H1 (cell line): ENCODE data around the gene MAP6D1. TPM values are rescaled to one million over a fixed set of nuclear protein-coding genes. Genes with fewer than 3 reads are reported as not detected.

Source experiments
- CTCF ChIA-PET: fragments of 300-600 bp; sonication (Branson Sonifier 250); formaldehyde crosslinking; loops from one replicate; lab custom pipeline; 2021; ENCODE audit not compliant: partially characterized antibody; lab: Charles Lee
- POLR2A ChIA-PET: fragments of 300-600 bp; sonication (Branson Sonifier 250); formaldehyde crosslinking; loops from one replicate; lab custom pipeline; 2021; ENCODE audit warnings: inconsistent platforms; ENCODE audit not compliant: partially characterized antibody; lab: Charles Lee
- DNase-seq, 2 experiments: peaks; one replicate each; pipeline versions ENCODE4 v3.0.0 to v3.0.0-alpha.2; 2010 to 2022; ENCODE audit warnings: low spot score in 2 of 2, low read depth in 1 of 2, mixed read lengths in 1 of 2
- FAIRE-seq: peaks from 2 replicates; lab custom pipeline; 2011; peaks lifted over from hg19 to GRCh38; lab: Jason Lieb, UNC
- H2AFZ ChIP-seq: 2 replicates; pipeline ENCODE4 v1.8.1; 2012; ENCODE audit warnings: low read length, inconsistent platforms
- H2AK5ac ChIP-seq: 2 replicates; pipeline ENCODE4 v1.6.1; 2013; ENCODE audit warnings: low read depth, low read length
- H2BK120ac ChIP-seq: replicated peaks from 2 replicates; pipeline ENCODE3; 2013; ENCODE audit warnings: low read depth, low read length, inconsistent platforms
- H2BK12ac ChIP-seq: 2 replicates; pipeline ENCODE4 v1.6.1; 2013; ENCODE audit warnings: low read depth, low read length
- H2BK15ac ChIP-seq: 2 replicates; pipeline ENCODE4 v1.6.1; 2013; ENCODE audit warnings: low read length
- H2BK20ac ChIP-seq: 2 replicates; pipeline ENCODE4 v1.6.1; 2013; ENCODE audit warnings: low read length
- H2BK5ac ChIP-seq: 2 replicates; pipeline ENCODE4 v1.6.1; 2013; ENCODE audit warnings: low read depth, low read length
- H3K14ac ChIP-seq: 2 replicates; pipeline ENCODE4 v1.6.1; 2013; ENCODE audit warnings: inconsistent platforms; ENCODE audit not compliant: insufficient read length
- H3K18ac ChIP-seq: 2 replicates; pipeline ENCODE4 v1.6.1; 2013; ENCODE audit warnings: low read length; ENCODE audit errors: extremely low read depth
- H3K23ac ChIP-seq: 2 replicates; pipeline ENCODE4 v1.6.1; 2013; ENCODE audit warnings: inconsistent platforms; ENCODE audit not compliant: insufficient read length
- H3K23me2 ChIP-seq: 2 replicates; pipeline ENCODE4 v1.6.1; 2013; ENCODE audit warnings: low read depth, low read length
- H3K27ac ChIP-seq: 2 replicates; pipeline ENCODE4 v1.6.1; 2011; ENCODE audit warnings: low read depth, low read length, inconsistent platforms
- H3K27me3 ChIP-seq, 4 experiments: replicated peaks in 1 of 4; 1 replicate in 1 of 4; 2 replicates in 3 of 4; pipeline versions ENCODE4 v1.6.1 to v1.8.1; 2011 to 2013; ENCODE audit warnings: low read length in 3 of 4, mild to moderate bottlenecking in 3 of 4, inconsistent platforms in 2 of 4, mixed read lengths in 2 of 4, moderate library complexity in 1 of 4; ENCODE audit not compliant: control insufficient read depth in 3 of 4, insufficient read depth in 3 of 4; ENCODE audit errors: extremely low read depth in 1 of 4
- H3K36me3 ChIP-seq, 4 experiments: 2 replicates each; pipeline versions ENCODE4 v1.6.1 to v1.8.1; 2011 to 2013; ENCODE audit warnings: mild to moderate bottlenecking in 4 of 4, low read length in 3 of 4, moderate library complexity in 2 of 4, control low read depth in 1 of 4, inconsistent platforms in 1 of 4; ENCODE audit not compliant: insufficient read depth in 4 of 4, control insufficient read depth in 2 of 4
- H3K4ac ChIP-seq: replicated peaks from 2 replicates; pipeline ENCODE3; 2013; ENCODE audit warnings: low read length, low read depth, mixed read lengths, inconsistent platforms; ENCODE audit not compliant: insufficient read length
- H3K4me1 ChIP-seq, 4 experiments: replicated peaks in 1 of 4; 1 replicate in 1 of 4; 2 replicates in 3 of 4; pipeline versions ENCODE4 v1.6.1 to v1.8.1; 2011 to 2013; ENCODE audit warnings: low read length in 3 of 4, inconsistent platforms in 2 of 4, mixed read lengths in 1 of 4; ENCODE audit not compliant: insufficient read depth in 4 of 4, control insufficient read depth in 3 of 4
- H3K4me2 ChIP-seq, 2 experiments: 2 replicates each; pipeline versions ENCODE4 v1.6.1 to v1.8.1; 2011 to 2013; ENCODE audit warnings: low read depth in 2 of 2, low read length in 2 of 2, control low read depth in 1 of 2, inconsistent platforms in 1 of 2, mild to moderate bottlenecking in 1 of 2; ENCODE audit not compliant: insufficient read depth in 1 of 2
- H3K4me3 ChIP-seq, 4 experiments: fragments of 200-600, 300-600 bp in 1 of 4; sonication (generic), shearing (Covaris generic), sonication (Bioruptor Twin) in 1 of 4; 2 replicates each; pipeline versions ENCODE4 v1.5.1 to v1.8.1; 2011 to 2016; ENCODE audit warnings: low read length in 4 of 4, low read depth in 3 of 4, control low read depth in 2 of 4, inconsistent platforms in 2 of 4, mild to moderate bottlenecking in 2 of 4, mixed read lengths in 1 of 4, moderate library complexity in 1 of 4; ENCODE audit not compliant: insufficient read depth in 2 of 4; ENCODE audit errors: extremely low read depth in 1 of 4
- H3K56ac ChIP-seq: replicated peaks from 2 replicates; pipeline ENCODE3; 2013; ENCODE audit warnings: low read depth, mild to moderate bottlenecking, mixed read lengths, low read length, inconsistent platforms; ENCODE audit not compliant: insufficient read length
- H3K79me1 ChIP-seq: 2 replicates; pipeline ENCODE4 v1.6.1; 2013; ENCODE audit warnings: low read depth, low read length, control low read depth
- H3K79me2 ChIP-seq, 2 experiments: 2 replicates each; pipeline versions ENCODE4 v1.6.1 to v1.8.1; 2012 to 2013; ENCODE audit warnings: low read length in 2 of 2, mild to moderate bottlenecking in 2 of 2, inconsistent platforms in 1 of 2; ENCODE audit not compliant: insufficient read depth in 2 of 2, control insufficient read depth in 1 of 2
- H3K9ac ChIP-seq, 4 experiments: replicated peaks in 1 of 4; 1 replicate in 1 of 4; 2 replicates in 3 of 4; pipeline versions ENCODE4 v1.6.1 to v1.8.1; 2011 to 2013; ENCODE audit warnings: low read depth in 3 of 4, low read length in 3 of 4, control low read depth in 2 of 4, mild to moderate bottlenecking in 2 of 4, moderate library complexity in 2 of 4, inconsistent platforms in 1 of 4; ENCODE audit errors: extremely low read depth in 1 of 4
- H3K9me3 ChIP-seq, 2 experiments: 2 replicates each; pipeline versions ENCODE4 v1.6.1 to v1.8.1; 2012 to 2013; ENCODE audit warnings: mild to moderate bottlenecking in 2 of 2, moderate library complexity in 2 of 2, control low read depth in 1 of 2, inconsistent platforms in 1 of 2, low read depth in 1 of 2, low read length in 1 of 2, mixed read lengths in 1 of 2; ENCODE audit not compliant: insufficient read depth in 2 of 2
- H4K20me1 ChIP-seq, 2 experiments: replicated peaks in 1 of 2; 2 replicates each; pipeline versions ENCODE3 to v1.8.1; 2011 to 2013; ENCODE audit warnings: inconsistent platforms in 2 of 2, low read length in 2 of 2, mild to moderate bottlenecking in 1 of 2; ENCODE audit not compliant: insufficient read depth in 2 of 2, control insufficient read depth in 1 of 2
- H4K5ac ChIP-seq: 2 replicates; pipeline ENCODE4 v1.6.1; 2013; ENCODE audit warnings: low read length, low read depth, mixed read lengths, inconsistent platforms; ENCODE audit not compliant: insufficient read length
- H4K8ac ChIP-seq: 2 replicates; pipeline ENCODE4 v1.8.0; 2013; ENCODE audit warnings: mild to moderate bottlenecking, moderate library complexity, low read length, inconsistent platforms; ENCODE audit not compliant: insufficient read depth; ENCODE audit errors: extremely low read depth
- H4K91ac ChIP-seq: replicated peaks from 2 replicates; pipeline ENCODE3; 2013; ENCODE audit warnings: low read length, mixed read lengths, inconsistent platforms; ENCODE audit not compliant: insufficient read length
- BCL11A ChIP-seq, 2 experiments: IDR thresholded peaks; one replicate each; pipeline ENCODE4 v1.6.1; 2011; ENCODE audit warnings: low read depth in 2 of 2, low read length in 2 of 2, mild to moderate bottlenecking in 2 of 2
- CHD2 ChIP-seq: IDR thresholded peaks from 2 replicates; pipeline ENCODE4 v1.6.1; 2012; ENCODE audit warnings: low read length, improper control_type of control experiment
- CREB1 ChIP-seq: IDR thresholded peaks from 2 replicates; pipeline ENCODE4 v1.6.1; 2012; ENCODE audit warnings: inconsistent platforms
- JUND ChIP-seq: IDR thresholded peaks from 2 replicates; pipeline ENCODE4 v1.6.1; 2011; ENCODE audit warnings: mild to moderate bottlenecking, improper control_type of control experiment, low read length
- KDM4A ChIP-seq: IDR thresholded peaks from one replicate; pipeline ENCODE4 v1.7.1; 2012; ENCODE audit warnings: low read depth, mild to moderate bottlenecking, moderate library complexity, low read length, inconsistent platforms; ENCODE audit not compliant: severe bottlenecking
- MAFK ChIP-seq: IDR thresholded peaks from 2 replicates; pipeline ENCODE4 v1.6.1; 2012; ENCODE audit warnings: low read depth, mild to moderate bottlenecking, improper control_type of control experiment, low read length
- NANOG ChIP-seq: IDR thresholded peaks from 2 replicates; pipeline ENCODE4 v1.6.1; 2011; ENCODE audit warnings: low read length, low read depth, mild to moderate bottlenecking, inconsistent platforms; ENCODE audit not compliant: insufficient read depth, poor library complexity, severe bottlenecking
- POLR2AphosphoS5 ChIP-seq: IDR thresholded peaks from 2 replicates; pipeline ENCODE4 v1.6.1; 2011; ENCODE audit warnings: low read depth, low read length
- RBBP5 ChIP-seq: IDR thresholded peaks from 2 replicates; pipeline ENCODE4 v1.7.1; 2012; ENCODE audit warnings: low read depth, mild to moderate bottlenecking, inconsistent platforms, low read length, moderate library complexity, borderline replicate concordance
- SP2 ChIP-seq: IDR thresholded peaks from 2 replicates; pipeline ENCODE4 v1.6.1; 2012; ENCODE audit warnings: mild to moderate bottlenecking, low read length, inconsistent platforms
- SP4 ChIP-seq: IDR thresholded peaks from 2 replicates; pipeline ENCODE4 v1.6.1; 2012; ENCODE audit warnings: low read length, inconsistent platforms
- WGBS, 2 experiments: shearing (Covaris generic) in 1 of 2; methylation state at CpG; one replicate each; pipeline versions ENCODE4 v1.1.6 to v1.1.7; 2013 to 2015; ENCODE audit warnings: low lambda C conversion rate in 2 of 2, mixed read lengths in 2 of 2, inconsistent platforms in 1 of 2, low coverage in 1 of 2, missing lambda C conversion rate in 1 of 2; ENCODE audit not compliant: insufficient replicate concordance in 2 of 2, insufficient coverage in 1 of 2, insufficient read length in 1 of 2; ENCODE audit errors: extremely low coverage in 1 of 2, missing lambda C conversion rate in 1 of 2; 5-methylcytosine and 5-hydroxymethylcytosine counted together
- polyA plus RNA-seq, 7 experiments: library from polyadenylated mRNA; depleted of rRNA in 3 of 7; stranded (reverse) in 5 of 7; unstranded in 2 of 7; fragments of >200 nt in 5 of 7; fragments of 200-250 nt in 2 of 7; gene quantifications; 1 replicate in 5 of 7; 2 replicates in 1 of 7; 4 replicates in 1 of 7; pipeline versions ENCODE4 v1.2.1 to v1.2.3, GENCODE V29; 2011 to 2013; ENCODE audit warnings: missing spikeins in 2 of 7, mixed read lengths in 2 of 7
- total RNA-seq: library from RNA; stranded (reverse); fragmentation: NEBNext Ultra II Directional; extraction: Animal tissue kit (Norgen Biotek cat#: 25700); gene quantifications from 2 replicates; pipeline ENCODE4 v1.2.1, GENCODE V29; 2021

MAP6D1 gene
- total and polyA plus RNA-seq, 2 of the 8 experiments (the other 6 are each of a cell fraction or from before 2014, with no cell fraction given), result 4.8 to 5.2 TPM

DNA sequence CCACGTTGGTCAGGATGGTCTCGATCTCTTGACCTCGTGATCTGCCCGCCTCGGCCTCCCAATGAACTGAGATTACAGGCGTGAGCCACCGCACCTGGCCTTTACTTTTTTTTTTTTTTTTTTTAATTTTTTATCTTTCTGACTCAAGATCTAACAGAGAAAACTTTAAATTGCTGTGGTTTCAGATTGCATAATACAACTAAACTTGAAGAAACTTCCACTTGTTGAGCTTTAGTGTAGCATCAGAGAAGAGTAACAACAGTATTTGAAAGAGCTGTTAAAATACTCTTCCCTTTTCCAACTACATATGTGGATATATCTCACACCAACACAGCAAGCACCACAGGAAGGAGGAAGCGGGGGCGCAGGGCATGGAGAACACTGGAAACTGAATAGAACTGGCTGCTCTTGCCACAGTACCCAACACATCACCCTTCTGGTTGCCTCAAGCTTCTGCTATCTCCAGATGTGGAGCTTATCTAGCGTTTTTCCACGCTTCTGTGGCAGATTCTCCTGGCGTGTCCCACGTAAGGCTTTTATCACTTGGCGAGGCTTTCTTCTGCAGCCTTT lies 45.4 kb downstream of the MAP6D1 start:
- TF ChIP-seq RBBP5 (no peak), JUND (no peak), CREB1 (no peak), BCL11A (IDR thresholded peaks at IDR 0.05; ENCODE audit: low read depth in 2 of 2, low read length in 2 of 2) (no peak), SP2 (no peak), POLR2AphosphoS5 (no peak), KDM4A (no peak), NANOG (no peak), MAFK (no peak), SP4 (no peak), CHD2 (no peak)
- Histone ChIP-seq H2BK20ac (no peak overlapping the region), H3K23me2 (no peaks in the 10 kb centered on the region), H3K9ac (no peak overlapping the region), H3K9me3 (no peaks in the 10 kb centered on the region), H4K20me1 (peaks cover 0 to 4% of the 10 kb centered on the region in 2 experiments), H2BK120ac (no peak overlapping the region), H3K18ac (no peak overlapping the region), H2BK5ac (no peak overlapping the region), H3K4ac (no peak overlapping the region), H3K79me2 (no peaks in the 10 kb centered on the region), H3K56ac (no peak overlapping the region), H3K79me1 (no peaks in the 10 kb centered on the region), H3K14ac (no peak overlapping the region), H3K36me3 (peaks cover 28 to 83% (median 60%) of the 10 kb centered on the region in 4 experiments), H3K4me3 (no peak overlapping the region), H4K8ac (no peak overlapping the region), H2BK15ac (no peak overlapping the region), H2AFZ (no peak overlapping the region), H4K91ac (no peak overlapping the region), H3K23ac (no peak overlapping the region), H3K4me1 (no peaks in the 10 kb centered on the region), H3K4me2 (no peak overlapping the region), H4K5ac (no peak overlapping the region), H2AK5ac (no peak overlapping the region), H3K27ac (no peak overlapping the region), H3K27me3 (no peaks in the 10 kb centered on the region), H2BK12ac (no peak overlapping the region)
- no peak for DNase-seq
- POLR2A ChIA-PET, result interaction anchor here (0.7 kb wide), 1 partner anchor 8 kb away, joined by 3 read pairs; no protein-coding TSS in a partner anchor
- 90% methylated on average over 9 of the region's 14 CpGs; no CpG with 5 or more reads in 1 of the 2 experiments for WGBS, 2 experiments
- CTCF ChIA-PET, result interaction anchor here (0.7 kb wide), 1 partner anchor 38 kb away, joined by 4 read pairs; no protein-coding TSS in a partner anchor
- FAIRE-seq, result no peak
